ENCODE measurements around the gene ENOPH1.

DNA sequence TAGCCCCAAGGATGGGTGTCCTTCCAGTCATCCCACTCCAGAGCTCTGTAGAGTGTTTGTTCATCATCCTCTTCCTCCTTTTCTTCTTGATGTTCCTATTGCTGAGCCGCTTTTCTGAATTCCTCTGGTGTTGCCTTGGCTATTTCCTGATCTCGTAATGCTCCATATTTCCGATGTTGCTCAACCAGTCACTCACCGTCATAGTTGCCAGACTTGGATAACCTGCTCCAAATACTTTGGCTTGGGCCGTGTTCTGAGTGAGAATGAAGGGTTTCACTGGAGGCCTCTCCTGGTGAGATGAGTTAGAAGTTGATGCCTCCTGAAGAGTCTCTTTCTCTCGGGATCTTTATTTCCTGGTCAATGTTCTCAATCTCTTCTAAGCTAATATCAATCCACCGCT, 28.8 kb upstream of the ENOPH1 start:
- TF ChIP-seq, protein P1, sequence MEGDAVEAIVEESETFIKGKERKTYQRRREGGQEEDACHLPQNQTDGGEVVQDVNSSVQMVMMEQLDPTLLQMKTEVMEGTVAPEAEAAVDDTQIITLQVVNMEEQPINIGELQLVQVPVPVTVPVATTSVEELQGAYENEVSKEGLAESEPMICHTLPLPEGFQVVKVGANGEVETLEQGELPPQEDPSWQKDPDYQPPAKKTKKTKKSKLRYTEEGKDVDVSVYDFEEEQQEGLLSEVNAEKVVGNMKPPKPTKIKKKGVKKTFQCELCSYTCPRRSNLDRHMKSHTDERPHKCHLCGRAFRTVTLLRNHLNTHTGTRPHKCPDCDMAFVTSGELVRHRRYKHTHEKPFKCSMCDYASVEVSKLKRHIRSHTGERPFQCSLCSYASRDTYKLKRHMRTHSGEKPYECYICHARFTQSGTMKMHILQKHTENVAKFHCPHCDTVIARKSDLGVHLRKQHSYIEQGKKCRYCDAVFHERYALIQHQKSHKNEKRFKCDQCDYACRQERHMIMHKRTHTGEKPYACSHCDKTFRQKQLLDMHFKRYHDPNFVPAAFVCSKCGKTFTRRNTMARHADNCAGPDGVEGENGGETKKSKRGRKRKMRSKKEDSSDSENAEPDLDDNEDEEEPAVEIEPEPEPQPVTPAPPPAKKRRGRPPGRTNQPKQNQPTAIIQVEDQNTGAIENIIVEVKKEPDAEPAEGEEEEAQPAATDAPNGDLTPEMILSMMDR (IDR thresholded peaks at IDR 0.05) = no peak
- TF ChIP-seq, protein P2, sequence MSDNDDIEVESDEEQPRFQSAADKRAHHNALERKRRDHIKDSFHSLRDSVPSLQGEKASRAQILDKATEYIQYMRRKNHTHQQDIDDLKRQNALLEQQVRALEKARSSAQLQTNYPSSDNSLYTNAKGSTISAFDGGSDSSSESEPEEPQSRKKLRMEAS (CRISPR knock-in tag; IDR thresholded peaks at IDR 0.05) = no peak
- no peak for TF ChIP-seq SMAD3 (CRISPR knock-in tag; IDR thresholded peaks at IDR 0.05; ENCODE audit: borderline replicate concordance)
- TF ChIP-seq, protein P3, sequence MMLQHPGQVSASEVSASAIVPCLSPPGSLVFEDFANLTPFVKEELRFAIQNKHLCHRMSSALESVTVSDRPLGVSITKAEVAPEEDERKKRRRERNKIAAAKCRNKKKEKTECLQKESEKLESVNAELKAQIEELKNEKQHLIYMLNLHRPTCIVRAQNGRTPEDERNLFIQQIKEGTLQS (CRISPR knock-in tag; conservative IDR thresholded peaks at IDR 0.05) = no peak

All from WTC11 (cell line).